Hepatocyte (in vitro differentiated cells): ENCODE data around the gene ATP6V0D1.

Experiments used
- CTCF ChIP-seq: fragments of 200-600 bp; sonication (generic); IDR thresholded peaks from 2 replicates; pipeline ENCODE4 v1.5.1; 2016; ENCODE audit warnings: antibody characterized with exemption, mild to moderate bottlenecking; ENCODE audit not compliant: poor library complexity
- EZH2 ChIP-seq: fragments of 200-600 bp; sonication (generic); IDR thresholded peaks from 2 replicates; pipeline ENCODE4 v1.6.1; 2016; ENCODE audit warnings: antibody characterized with exemption, mild to moderate bottlenecking, borderline replicate concordance
- EZH2phosphoT487 ChIP-seq: fragments of 200-600 bp; sonication (generic); IDR thresholded peaks from one replicate; pipeline ENCODE4 v1.6.1; 2018; ENCODE audit warnings: antibody characterized with exemption, mild to moderate bottlenecking, low read depth, moderate library complexity; ENCODE audit not compliant: unreplicated experiment, severe bottlenecking

GRCh38 chr16:67519242-67519641 is 38.3 kb upstream of the ATP6V0D1 start:
- TF ChIP-seq CTCF (no peak), EZH2phosphoT487 (no peak), EZH2 (no peak)
